IMR-90 (cell line): ENCODE measurements around the gene ERG. TPM values are rescaled to one million over a fixed set of nuclear protein-coding genes. Genes with fewer than 3 reads are reported as not detected.

Experiments
- ATAC-seq: fragments of 200-7000 bp; cut with Tn5 transposase; 2 replicates; pipeline ENCODE4 v1.9.1; 2020; ENCODE audit warnings: low read depth, mild to moderate bottlenecking, moderate library complexity
- BruUV-seq: library from RNA; stranded (reverse); fragments of 400-500 nt; replicated peaks from 2 replicates; lab custom pipeline; 2021; lab: Mats Ljungman, UMichigan
- CTCF ChIA-PET: fragments of 300-600 bp; formaldehyde crosslinking; extraction: SDS; loops from one replicate; lab custom pipeline; 2021; ENCODE audit warnings: antibody characterized with exemption; lab: Yijun Ruan, JAX
- POLR2A ChIA-PET: fragments of 300-600 bp; sonication (Branson Sonifier 250); formaldehyde crosslinking; loops from one replicate; lab custom pipeline; 2022; ENCODE audit warnings: antibody characterized with exemption; ENCODE audit not compliant: unreplicated experiment; lab: Charles Lee
- DNase-seq: peaks from one replicate; pipeline ENCODE4 v3.0.0; 2013
- H2AFZ ChIP-seq: replicated peaks from 2 replicates; pipeline ENCODE3; 2013; ENCODE audit warnings: low read length, mild to moderate bottlenecking; ENCODE audit not compliant: poor library complexity
- H2AK5ac ChIP-seq: 2 replicates; pipeline ENCODE4 v1.6.1; 2013; ENCODE audit warnings: low read depth, low read length, inconsistent platforms
- H2AK9ac ChIP-seq: replicated peaks from 2 replicates; pipeline ENCODE3; 2013; ENCODE audit warnings: mild to moderate bottlenecking, low read depth, low read length, moderate library complexity; ENCODE audit not compliant: poor library complexity
- H2BK120ac ChIP-seq: 2 replicates; pipeline ENCODE4 v1.6.1; 2013; ENCODE audit warnings: low read depth, low read length, inconsistent platforms
- H2BK15ac ChIP-seq: 3 replicates; pipeline ENCODE4 v1.6.1; 2013; ENCODE audit warnings: low read depth, low read length, inconsistent platforms
- H2BK20ac ChIP-seq: 2 replicates; pipeline ENCODE4 v1.6.1; 2013; ENCODE audit warnings: low read depth, mild to moderate bottlenecking, inconsistent platforms, low read length, moderate library complexity
- H2BK5ac ChIP-seq: 2 replicates; pipeline ENCODE4 v1.6.1; 2013; ENCODE audit warnings: mild to moderate bottlenecking, low read depth, low read length, inconsistent platforms; ENCODE audit not compliant: poor library complexity, severe bottlenecking
- H3K14ac ChIP-seq: replicated peaks from 2 replicates; pipeline ENCODE4 v1.6.1; 2013; ENCODE audit warnings: low read depth, low read length, inconsistent platforms
- H3K18ac ChIP-seq: 2 replicates; pipeline ENCODE4 v1.6.1; 2013; ENCODE audit warnings: low read depth, low read length, control low read depth
- H3K23ac ChIP-seq: 2 replicates; pipeline ENCODE4 v1.6.1; 2013; ENCODE audit warnings: low read depth, low read length, inconsistent platforms
- H3K27ac ChIP-seq: 2 replicates; pipeline ENCODE4 v1.5.1; 2013; ENCODE audit warnings: mild to moderate bottlenecking, control low read depth, low read length; ENCODE audit not compliant: insufficient read depth
- H3K27me3 ChIP-seq: 2 replicates; pipeline ENCODE4 v1.6.1; 2013; ENCODE audit warnings: low read length; ENCODE audit not compliant: control insufficient read depth, insufficient read depth
- H3K36me3 ChIP-seq: 2 replicates; pipeline ENCODE4 v1.6.1; 2013; ENCODE audit warnings: low read length, mixed read lengths; ENCODE audit not compliant: control insufficient read depth, insufficient read depth
- H3K4ac ChIP-seq: 2 replicates; pipeline ENCODE4 v1.6.1; 2013; ENCODE audit warnings: low read depth, low read length, inconsistent platforms
- H3K4me1 ChIP-seq: 2 replicates; pipeline ENCODE4 v1.6.1; 2013; ENCODE audit warnings: low read length, mixed read lengths; ENCODE audit not compliant: control insufficient read depth, insufficient read depth
- H3K4me2 ChIP-seq: 2 replicates; pipeline ENCODE4 v1.6.1; 2013; ENCODE audit warnings: low read depth, mild to moderate bottlenecking, control low read depth, low read length, moderate library complexity
- H3K4me3 ChIP-seq: 2 replicates; pipeline ENCODE4 v1.5.1; 2013; ENCODE audit warnings: low read depth, mild to moderate bottlenecking, control low read depth, low read length, moderate library complexity; ENCODE audit not compliant: insufficient read depth
- H3K56ac ChIP-seq: 2 replicates; pipeline ENCODE4 v1.6.1; 2013; ENCODE audit warnings: low read length, inconsistent platforms; ENCODE audit not compliant: insufficient read depth; ENCODE audit errors: extremely low read depth
- H3K79me1 ChIP-seq, 2 experiments: 2 replicates each; pipeline ENCODE4 v1.6.1; 2013; ENCODE audit warnings: low read length in 2 of 2, inconsistent platforms in 1 of 2, low read depth in 1 of 2
- H3K9ac ChIP-seq: 2 replicates; pipeline ENCODE4 v1.6.1; 2013; ENCODE audit warnings: low read depth, low read length, control low read depth
- H3K9me1 ChIP-seq: 2 replicates; pipeline ENCODE4 v1.6.1; 2013; ENCODE audit warnings: low read length, inconsistent platforms; ENCODE audit not compliant: insufficient read depth
- H3K9me3 ChIP-seq: 2 replicates; pipeline ENCODE4 v1.6.1; 2013; ENCODE audit warnings: low read length; ENCODE audit not compliant: control insufficient read depth, insufficient read depth
- H4K20me1 ChIP-seq: 2 replicates; pipeline ENCODE4 v1.6.1; 2013; ENCODE audit warnings: low read length, inconsistent platforms; ENCODE audit not compliant: insufficient read depth
- H4K5ac ChIP-seq: 2 replicates; pipeline ENCODE4 v1.6.1; 2013; ENCODE audit warnings: mild to moderate bottlenecking, low read depth, low read length, control low read depth
- H4K8ac ChIP-seq, 2 experiments: 2 replicates each; pipeline ENCODE4 v1.6.1; 2013; ENCODE audit warnings: low read depth in 2 of 2, low read length in 2 of 2, control low read depth in 1 of 2, inconsistent platforms in 1 of 2
- H4K91ac ChIP-seq: 2 replicates; pipeline ENCODE4 v1.6.1; 2013; ENCODE audit warnings: low read depth, low read length, inconsistent platforms; ENCODE audit not compliant: insufficient read depth
- CHD1 ChIP-seq: IDR thresholded peaks from 2 replicates; pipeline ENCODE4 v1.6.1; 2012; ENCODE audit warnings: low read depth, low read length, improper control_type of control experiment
- MXI1 ChIP-seq: IDR thresholded peaks from 2 replicates; pipeline ENCODE4 v1.6.1; 2012; ENCODE audit warnings: low read depth, mild to moderate bottlenecking, low read length, moderate library complexity, borderline replicate concordance
- NFE2L2 ChIP-seq: fragments of 150-350 bp; IDR thresholded peaks from 2 replicates; pipeline ENCODE4 v1.6.1; 2016; ENCODE audit warnings: low read depth, mild to moderate bottlenecking, low read length
- RAD21 ChIP-seq: IDR thresholded peaks from 2 replicates; pipeline ENCODE4 v1.6.1; 2012; ENCODE audit warnings: low read length, improper control_type of control experiment
- RCOR1 ChIP-seq: IDR thresholded peaks from 2 replicates; pipeline ENCODE4 v1.6.1; 2012; ENCODE audit warnings: mild to moderate bottlenecking, low read length, improper control_type of control experiment; ENCODE audit not compliant: insufficient replicate concordance
- SMC3 ChIP-seq: fragments of 150-350 bp; IDR thresholded peaks from 2 replicates; pipeline ENCODE4 v1.6.1; 2016; ENCODE audit warnings: low read depth, mild to moderate bottlenecking, antibody characterized with exemption, low read length, moderate library complexity
- WGBS, 2 experiments: methylation state at CpG; one replicate each; pipeline versions ENCODE4 v1.1.5 to v1.1.7; 2013; ENCODE audit warnings: missing lambda C conversion rate in 2 of 2; ENCODE audit not compliant: insufficient read length in 1 of 2; ENCODE audit errors: extremely low coverage in 2 of 2; 5-methylcytosine and 5-hydroxymethylcytosine counted together
- dilution Hi-C: fragments of 300-500 bp; cut with HindIII; formaldehyde crosslinking; loops from one replicate; pipeline ENCODE4 v1.14.3; 2018; ENCODE audit warnings: low sequenced_read_pairs; ENCODE audit not compliant: unreplicated experiment
- in situ Hi-C: fragments of 300-500 bp; cut with MboI; formaldehyde crosslinking; loops from 3 replicates; pipeline ENCODE4 v1.14.3; 2019; ENCODE audit warnings: low sequenced_read_pairs, inconsistent platforms, mixed read lengths
- intact Hi-C: fragments of 100-400 bp; cut with micrococcal nuclease; formaldehyde crosslinking; loops from 2 replicates; pipeline ENCODE4 v1.10.0; 2022
- polyA plus RNA-seq, 3 experiments: library from polyadenylated mRNA; depleted of rRNA; stranded (reverse); fragments of >200 nt; gene quantifications; 2 replicates each; pipeline ENCODE4 v1.2.3, GENCODE V29; 2012; ENCODE audit warnings: low replicate concordance in 1 of 3
- total RNA-seq: library from RNA; depleted of rRNA; stranded (reverse); fragments of >200 nt; gene quantifications from 2 replicates; pipeline ENCODE4 v1.2.3, GENCODE V29; 2012
- TF ChIP-seq, protein P1 (sequence below): fragments of 150-350 bp; IDR thresholded peaks from 2 replicates; pipeline ENCODE4 v1.6.1; 2016; ENCODE audit warnings: low read depth, mild to moderate bottlenecking, low read length, moderate library complexity, borderline replicate concordance

ERG gene
- total and polyA plus RNA-seq, 2 of the 4 experiments (the other 2 are of a cell fraction) = not detected

DNA sequence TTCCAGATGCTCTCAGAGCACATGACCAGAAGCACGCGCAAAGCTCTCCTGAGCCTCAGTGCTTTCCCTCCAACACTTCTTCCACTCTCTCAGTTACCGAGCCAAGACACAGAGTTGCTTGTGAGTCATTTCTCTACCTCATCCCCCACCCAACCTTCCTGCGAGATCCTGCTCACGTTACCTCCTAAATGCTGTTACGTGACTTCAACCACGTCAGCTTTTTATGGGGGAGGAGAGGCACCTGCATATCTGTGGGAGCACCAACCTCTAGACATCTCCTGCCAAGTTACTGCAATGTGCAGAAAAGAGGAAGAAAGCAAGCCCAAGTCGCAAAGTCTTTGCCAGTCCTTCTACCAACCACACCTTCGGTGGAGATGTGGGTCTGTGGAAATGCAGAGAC, 27.2 kb upstream of the ERG start:
- no peak overlapping the region for H2AK5ac ChIP-seq
- H2BK5ac ChIP-seq = no peak overlapping the region
- H3K18ac ChIP-seq = no peak overlapping the region
- H3K79me1 ChIP-seq = no peaks in the 10 kb centered on the region
- H3K27me3 ChIP-seq = peaks cover 27% of the 10 kb centered on the region
- H3K56ac ChIP-seq = no peak overlapping the region
- ChIA-PET CTCF (no interaction called here), POLR2A (no interaction called here)
- dilution Hi-C loops = no loop called here
- no peaks in the 10 kb centered on the region for H3K9me3 ChIP-seq
- no peaks in the 10 kb centered on the region for H3K36me3 ChIP-seq
- no peak overlapping the region for H3K4ac ChIP-seq
- H2BK120ac ChIP-seq = no peak overlapping the region
- DNase-seq (no peak), ATAC-seq (no peak)
- intact Hi-C loops = no loop called here
- no TSS peak for BruUV-seq
- no peaks in the 10 kb centered on the region for H3K9me1 ChIP-seq
- H4K91ac ChIP-seq = no peak overlapping the region
- no peaks in the 10 kb centered on the region for H3K4me1 ChIP-seq
- no peak overlapping the region for H3K14ac ChIP-seq
- 100% methylated on average over 3 of the region's 9 CpGs; no CpG with 5 or more reads in 1 of the 2 experiments for WGBS, 2 experiments
- no peak overlapping the region for H4K5ac ChIP-seq
- H2BK20ac ChIP-seq = no peak overlapping the region
- no peak overlapping the region for H3K4me2 ChIP-seq
- TF ChIP-seq RCOR1 = no peak
- no peak for TF ChIP-seq MXI1
- TF ChIP-seq SMC3 = no peak
- TF ChIP-seq NFE2L2 = no peak
- no peak for TF ChIP-seq CHD1
- TF ChIP-seq RAD21 = no peak
- TF ChIP-seq, protein P1, sequence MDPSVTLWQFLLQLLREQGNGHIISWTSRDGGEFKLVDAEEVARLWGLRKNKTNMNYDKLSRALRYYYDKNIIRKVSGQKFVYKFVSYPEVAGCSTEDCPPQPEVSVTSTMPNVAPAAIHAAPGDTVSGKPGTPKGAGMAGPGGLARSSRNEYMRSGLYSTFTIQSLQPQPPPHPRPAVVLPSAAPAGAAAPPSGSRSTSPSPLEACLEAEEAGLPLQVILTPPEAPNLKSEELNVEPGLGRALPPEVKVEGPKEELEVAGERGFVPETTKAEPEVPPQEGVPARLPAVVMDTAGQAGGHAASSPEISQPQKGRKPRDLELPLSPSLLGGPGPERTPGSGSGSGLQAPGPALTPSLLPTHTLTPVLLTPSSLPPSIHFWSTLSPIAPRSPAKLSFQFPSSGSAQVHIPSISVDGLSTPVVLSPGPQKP = no peak
- no peak overlapping the region for H3K27ac ChIP-seq
- no peaks in the 10 kb centered on the region for H4K20me1 ChIP-seq
- H3K9ac ChIP-seq = no peak overlapping the region
- no peak overlapping the region for H2AK9ac ChIP-seq
- H4K8ac ChIP-seq = no peak overlapping the region
- no peak overlapping the region for H3K23ac ChIP-seq
- H2BK15ac ChIP-seq = no peak overlapping the region
- H3K4me3 ChIP-seq = no peak overlapping the region
- in situ Hi-C loops = loop anchor here (10.0 kb wide), 1 partner anchor 189 kb away; no protein-coding TSS in a partner anchor
- H2AFZ ChIP-seq = no peak overlapping the region
